Right lobe of liver (tissue), 6 donors: ENCODE data around the gene PRSS56. TPM values are rescaled to one million over a fixed set of nuclear protein-coding genes. Genes with fewer than 3 reads are reported as not detected.

ENCODE experiments used
- ATAC-seq, 4 donors: fragments of 200-7000 bp; cut with Tn5 transposase; one replicate each; pipeline ENCODE4 v1.9.1; 2020; ENCODE audit warnings: mild to moderate bottlenecking in 4 of 4, moderate library complexity in 4 of 4
- DNase-seq, 3 donors: peaks; one replicate each; pipeline ENCODE4 v3.0.0-alpha.2; 2020
- H3K27ac ChIP-seq, 3 donors: fragments of 200-600 bp; one replicate each; pipeline ENCODE4 v1.8.0; 2022
- H3K27me3 ChIP-seq, 2 donors: fragments of 200-600 bp; one replicate each; pipeline ENCODE4 v1.8.0; 2022
- H3K36me3 ChIP-seq, 4 donors: fragments of 200-600 bp; sonication (generic) in 1 of 4; one replicate each; pipeline versions ENCODE4 v1.5.1 to v1.8.0; 2017 to 2022; ENCODE audit warnings: control low read depth in 1 of 4
- H3K4me1 ChIP-seq, 4 donors: fragments of 200-600 bp; sonication (generic) in 1 of 4; one replicate each; pipeline versions ENCODE4 v1.5.1 to v1.8.0; 2017 to 2022; ENCODE audit warnings: control low read depth in 1 of 4
- H3K4me3 ChIP-seq, 3 donors: fragments of 200-600 bp; one replicate each; pipeline ENCODE4 v1.8.0; 2022
- H3K9me3 ChIP-seq, 4 donors: fragments of 200-600 bp; sonication (generic) in 1 of 4; one replicate each; pipeline versions ENCODE4 v1.5.1 to v1.8.0; 2017 to 2022; ENCODE audit warnings: control low read depth in 1 of 4
- CTCF ChIP-seq, 4 donors: fragments of 200-600 bp in 3 of 4; fragments of 450-650 bp in 1 of 4; IDR thresholded peaks; one replicate each; pipeline versions ENCODE4 v1.5.1 to v1.8.0; 2016 to 2022; ENCODE audit warnings: antibody characterized with exemption in 4 of 4, mild to moderate bottlenecking in 2 of 4
- POLR2A ChIP-seq: fragments of 450-650 bp; IDR thresholded peaks from one replicate; pipeline ENCODE4 v1.6.1; 2017; ENCODE audit warnings: antibody characterized with exemption, mild to moderate bottlenecking
- WGBS: methylation state at CpG from one replicate; pipeline ENCODE4 v1.1.6; 2018; ENCODE audit warnings: low coverage, low lambda C conversion rate; ENCODE audit not compliant: insufficient coverage; ENCODE audit errors: missing lambda C conversion rate; 5-methylcytosine and 5-hydroxymethylcytosine counted together
- intact Hi-C, 2 donors: fragments of 100-400 bp; cut with DNase I; formaldehyde crosslinking; loops; one replicate each; pipeline versions ENCODE4 v1.11.2 to v1.14.1; 2022
- long read RNA-seq: library from polyadenylated mRNA; unstranded; transcript quantifications from one replicate; pipeline ENCODE4 v2.0.0, GENCODE V29; 2019
- total RNA-seq, 6 experiments: library from RNA; depleted of rRNA in 2 of 6; stranded (reverse); fragments of >200 nt in 2 of 6; fragmentation: NEBNext Ultra II Directional in 3 of 6; extraction: Animal tissue kit (Norgen Biotek cat#: 25700) in 3 of 6; gene quantifications; one replicate each; pipeline versions ENCODE4 v1.1.0 to v1.2.4, GENCODE V29; 2016 to 2023
- donor health status: DM: no; HTN: yes; CAD: no.
- donor health status: DM: no; HTN: no; CAD: no.
- donor health status: DM: no; HTN: no; CAD: no.
- donor health status: DM: no; HTN: yes; CAD: no.
- donor health status: DM: no; HTN: yes; CAD: no.

Gene PRSS56
- under 1 TPM in 1 of 6 experiments, not detected in 5; 0.19 TPM for total RNA-seq
- long read RNA-seq: 0 reads

GRCh38 chr2:232519581-232520438 lies at the start of gene PRSS56:
TSS of gene PRSS56 (plus strand) at chr2:232520388. CDS start at chr2:232520599, 211 bp downstream.
- H3K27ac ChIP-seq: no peak within 1 kb of the TSS
- H3K36me3 ChIP-seq: no peaks in the 10 kb centered on the region
- peaks cover 0 to 17% (median 0%) of the 10 kb centered on the region in 4 donors for H3K4me1 ChIP-seq
- H3K27me3 ChIP-seq: peaks cover 14 to 27% of the 10 kb centered on the region in 2 donors
- intact Hi-C loops: loop anchor here (10.0 kb wide), 3 partner anchors 65 to 615 kb away; partner anchors contain the start of gene ALPI (in 1 of the 2)
- WGBS: 64% methylated on average over 7 of the region's 19 CpGs
- no peak within 1 kb of the TSS for H3K4me3 ChIP-seq
- H3K9me3 ChIP-seq: no peaks in the 10 kb centered on the region
- TF ChIP-seq CTCF (IDR thresholded peaks at IDR 0.05): no peak
- TF ChIP-seq POLR2A: no peak
- no peak for ATAC-seq
- no peak for DNase-seq

- Histone ChIP-seq H3K27me3 (no peaks in the 10 kb centered on the region), H3K4me3 (no peak overlapping the region), H3K36me3 (no peaks in the 10 kb centered on the region), H3K27ac (no peak overlapping the region), H3K4me1 (no peaks in the 10 kb centered on the region), H3K9me3 (no peaks in the 10 kb centered on the region)
- no peak for ATAC-seq
- no peak for DNase-seq
- 42% methylated on average over 4 of the region's 6 CpGs for WGBS
- TF ChIP-seq CTCF (IDR thresholded peaks at IDR 0.05) (no peak), POLR2A (no peak)
- intact Hi-C loops: no loop called here
Measured at GRCh38 chr2:232473467-232473890, 46.7 kb upstream of the PRSS56 start.

- peak in 1 of 3 donors; percentile 30 for DNase-seq
- Histone ChIP-seq H3K4me3 (no peak overlapping the region), H3K27me3 (no peaks in the 10 kb centered on the region), H3K36me3 (no peaks in the 10 kb centered on the region), H3K27ac (no peak overlapping the region), H3K4me1 (no peaks in the 10 kb centered on the region), H3K9me3 (no peaks in the 10 kb centered on the region)
- no CpG with 5 or more reads among the region's 2 CpGs for WGBS
- ATAC-seq: no peak
- intact Hi-C loops: no loop called here
- no peak for TF ChIP-seq POLR2A
- TF ChIP-seq CTCF (IDR thresholded peaks at IDR 0.05): no peak
Measured at GRCh38 chr2:232476045-232476444, 44.1 kb upstream of the PRSS56 start.

GRCh38 chr2:232476791-232477190 lies 43.4 kb upstream of the PRSS56 start:
- 90% methylated on average over 7 of the region's 7 CpGs for WGBS

More at GRCh38 chr2:232476791-232477190, 43.4 kb upstream of the PRSS56 start:
- DNase-seq: peak; percentile 6 to 50 (median 28)
- no peak for ATAC-seq
- no peak overlapping the region for H3K4me3 ChIP-seq
- H3K4me1 ChIP-seq: no peaks in the 10 kb centered on the region
- no peaks in the 10 kb centered on the region for H3K27me3 ChIP-seq
- H3K9me3 ChIP-seq: no peaks in the 10 kb centered on the region
- no peaks in the 10 kb centered on the region for H3K36me3 ChIP-seq
- no peak for TF ChIP-seq POLR2A
- TF ChIP-seq CTCF (IDR thresholded peaks at IDR 0.05): no peak
- H3K27ac ChIP-seq: no peak overlapping the region
- intact Hi-C loops: no loop called here
